GM19328 (cell line): Measurements from ENCODE around the gene GNG12.
A peak's percentile ranks its signal among the peaks of the same experiment; 100 is the strongest.

Experiments
- ATAC-seq: cut with Tn5 transposase; IDR thresholded peaks from one replicate; pipeline ENCODE4 v1.9.1; 2021; ENCODE audit warnings: mild to moderate bottlenecking, moderate library complexity; ENCODE audit not compliant: unreplicated experiment

Gene GNG12

DNA sequence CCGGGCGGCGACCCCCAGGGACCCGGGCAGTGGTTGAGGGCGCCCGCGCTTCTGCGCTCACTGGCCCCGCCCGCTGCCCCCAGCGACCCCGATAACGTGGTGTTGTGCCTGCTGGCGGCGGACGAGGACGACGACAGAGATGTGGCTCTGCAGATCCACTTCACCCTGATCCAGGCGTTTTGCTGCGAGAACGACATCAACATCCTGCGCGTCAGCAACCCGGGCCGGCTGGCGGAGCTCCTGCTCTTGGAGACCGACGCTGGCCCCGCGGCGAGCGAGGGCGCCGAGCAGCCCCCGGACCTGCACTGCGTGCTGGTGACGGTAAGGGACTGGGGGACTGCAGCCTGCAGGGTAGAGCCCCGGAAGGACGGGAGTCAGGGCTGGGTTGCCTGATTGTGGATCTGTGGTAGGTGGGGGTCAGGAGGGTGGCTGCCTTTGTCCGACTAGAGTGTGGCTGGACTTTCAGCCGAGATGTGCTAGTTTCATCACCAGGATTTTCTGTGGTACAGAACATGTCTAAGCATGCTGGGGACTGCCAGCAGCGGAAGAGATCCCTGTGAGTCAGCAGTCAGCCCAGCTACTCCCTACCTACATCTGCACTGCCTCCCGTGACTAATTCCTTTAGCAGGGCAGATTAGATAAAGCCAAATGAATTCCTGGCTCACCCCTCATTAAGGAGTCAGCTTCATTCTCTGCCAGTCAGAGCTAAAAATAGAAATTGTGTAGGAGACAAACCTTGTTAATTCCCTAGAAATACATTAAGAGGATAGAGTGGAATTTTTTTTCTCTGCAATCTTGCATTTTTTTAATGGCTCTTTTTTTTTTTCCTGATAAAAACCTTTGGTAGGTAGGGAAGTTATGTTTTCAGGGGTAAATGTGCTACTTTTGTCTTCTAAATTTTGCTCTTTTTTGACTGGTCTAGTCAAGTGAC lies 146.7 kb downstream of the GNG12 start:
- peak; percentile 29 for ATAC-seq

DNA sequence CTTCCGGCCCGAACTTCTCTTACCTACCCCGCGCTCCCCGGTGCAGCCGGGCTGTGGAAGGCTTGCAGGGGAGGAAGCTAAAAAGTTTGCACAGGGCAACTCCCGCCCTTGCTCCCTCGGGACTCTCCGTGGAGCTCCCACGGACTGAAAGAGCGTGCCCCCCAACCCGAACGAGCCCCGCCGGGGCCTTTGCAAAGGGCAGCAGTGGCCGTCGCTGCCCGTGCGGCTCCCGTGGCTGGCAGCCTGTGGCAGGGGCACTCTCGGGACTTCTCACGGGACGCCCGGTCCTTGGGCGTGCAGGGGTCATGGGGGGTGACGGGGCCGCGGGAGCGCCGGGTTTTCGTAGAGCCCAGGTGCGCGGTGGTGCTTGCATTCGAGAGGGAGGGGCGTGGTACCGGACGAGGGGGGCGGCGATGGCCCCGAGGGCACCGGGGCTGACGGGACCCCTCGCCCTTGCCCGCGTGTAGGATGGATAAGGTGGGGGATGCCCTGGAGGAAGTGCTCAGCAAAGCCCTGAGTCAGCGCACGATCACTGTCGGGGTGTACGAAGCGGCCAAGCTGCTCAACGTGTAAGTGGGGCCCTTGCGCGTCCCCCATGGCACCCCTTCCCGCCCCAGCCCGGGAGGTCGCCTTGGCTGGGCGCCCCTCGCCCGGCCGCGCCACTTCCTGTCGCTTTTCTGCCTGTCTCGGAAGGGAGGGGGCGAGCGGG lies 147.6 kb downstream of the GNG12 start:
- ATAC-seq, result peak; percentile 10

DNA sequence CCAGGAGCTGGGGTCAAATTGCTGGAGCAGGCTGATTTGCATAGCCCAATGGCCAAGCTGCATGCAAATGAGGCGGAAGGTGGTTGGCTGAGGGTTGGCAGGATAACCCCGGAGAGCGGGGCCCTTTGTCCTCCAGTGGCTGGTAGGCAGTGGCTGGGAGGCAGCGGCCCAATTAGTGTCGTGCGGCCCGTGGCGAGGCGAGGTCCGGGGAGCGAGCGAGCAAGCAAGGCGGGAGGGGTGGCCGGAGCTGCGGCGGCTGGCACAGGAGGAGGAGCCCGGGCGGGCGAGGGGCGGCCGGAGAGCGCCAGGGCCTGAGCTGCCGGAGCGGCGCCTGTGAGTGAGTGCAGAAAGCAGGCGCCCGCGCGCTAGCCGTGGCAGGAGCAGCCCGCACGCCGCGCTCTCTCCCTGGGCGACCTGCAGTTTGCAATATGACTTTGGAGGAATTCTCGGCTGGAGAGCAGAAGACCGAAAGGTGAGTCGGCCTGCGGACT lies 148.2 kb downstream of the GNG12 start, which contains the start of gene GADD45A:
Gene GADD45A, plus strand, starts transcription at position 135 of the 491 bp plus-strand sequence. Its CDS starts 294 bp downstream, at position 429.
- peak; percentile 90 for ATAC-seq

DNA sequence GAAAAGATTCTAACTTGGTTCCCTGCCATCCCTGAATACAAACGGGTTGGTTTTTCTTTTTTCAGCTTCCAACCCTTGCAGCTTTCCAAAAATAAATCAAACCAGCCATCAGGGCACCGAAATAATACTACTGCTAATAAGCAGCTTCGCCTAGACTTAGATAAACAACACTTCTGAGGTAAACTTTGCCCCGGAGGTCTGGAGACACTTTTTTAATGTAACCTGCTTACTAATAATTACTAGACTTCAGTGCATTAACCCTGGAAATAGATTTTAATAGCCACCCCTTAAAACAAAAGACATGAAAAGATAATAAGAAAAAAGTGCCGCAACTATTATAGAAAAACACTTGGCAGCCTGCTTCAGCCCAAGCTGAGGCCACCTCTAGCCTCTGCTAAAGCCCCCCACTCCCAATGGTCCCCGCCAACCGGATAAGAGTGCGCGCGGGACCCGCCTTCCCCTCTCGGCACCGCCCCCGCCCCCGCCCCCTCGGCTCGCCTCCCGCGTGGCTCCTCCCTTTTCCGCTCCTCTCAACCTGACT lies 148.7 kb downstream of the GNG12 start:
- no peak for ATAC-seq

DNA sequence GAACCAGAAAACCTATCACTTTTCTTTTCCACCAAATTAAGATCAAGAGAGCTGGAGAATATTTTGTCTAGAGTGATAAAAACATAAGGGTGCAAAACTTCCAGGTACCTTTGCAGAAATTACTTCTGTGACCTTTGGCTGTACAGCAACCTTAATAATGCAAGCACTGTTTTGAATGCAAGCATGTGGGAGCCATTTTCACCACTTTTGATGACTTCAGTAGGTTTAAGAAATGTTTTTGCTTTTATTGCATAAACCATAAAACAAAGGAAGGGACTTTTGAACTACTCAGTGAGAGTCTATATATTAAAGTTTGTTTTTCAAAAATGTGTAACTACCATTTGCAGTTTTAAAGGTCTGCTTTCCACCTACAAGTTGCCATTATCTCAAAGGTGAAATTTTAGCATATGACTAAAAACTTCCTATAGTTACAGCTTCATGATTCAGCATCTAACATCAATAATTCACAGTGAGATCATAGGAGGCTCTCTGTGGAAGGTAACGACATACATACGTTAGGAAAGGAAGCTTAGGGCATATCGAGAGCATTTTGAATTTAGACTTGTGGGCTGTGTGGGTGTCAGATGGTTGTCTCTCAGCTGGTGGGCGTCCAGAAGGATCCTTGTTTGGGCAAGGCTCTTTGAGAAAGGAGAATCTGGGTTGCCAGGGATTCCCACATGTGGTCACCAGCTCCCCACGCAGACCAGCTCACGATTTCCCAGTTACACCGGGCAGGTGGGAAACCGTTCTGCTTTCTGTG lies 149.3 kb downstream of the GNG12 start:
- ATAC-seq, result no peak

DNA sequence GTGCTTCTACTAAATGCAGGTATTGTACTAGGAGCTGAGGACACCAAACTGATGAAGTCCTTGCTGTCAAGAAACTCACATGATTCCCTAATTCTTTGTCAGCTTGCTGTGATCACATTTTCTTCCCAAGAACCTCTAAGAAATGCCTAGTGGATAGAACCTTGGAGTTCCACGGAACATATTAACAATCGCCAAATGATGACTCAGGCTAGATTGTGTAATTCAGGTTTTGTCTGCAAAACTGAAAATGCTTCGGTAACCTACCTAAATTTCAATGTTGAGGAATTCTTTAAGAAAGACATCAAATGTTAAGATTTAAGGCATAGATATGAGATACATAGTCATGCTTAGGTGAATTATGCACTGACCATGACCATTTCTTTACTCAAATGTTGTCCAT lies 150.0 kb downstream of the GNG12 start:
- ATAC-seq, result no peak

DNA sequence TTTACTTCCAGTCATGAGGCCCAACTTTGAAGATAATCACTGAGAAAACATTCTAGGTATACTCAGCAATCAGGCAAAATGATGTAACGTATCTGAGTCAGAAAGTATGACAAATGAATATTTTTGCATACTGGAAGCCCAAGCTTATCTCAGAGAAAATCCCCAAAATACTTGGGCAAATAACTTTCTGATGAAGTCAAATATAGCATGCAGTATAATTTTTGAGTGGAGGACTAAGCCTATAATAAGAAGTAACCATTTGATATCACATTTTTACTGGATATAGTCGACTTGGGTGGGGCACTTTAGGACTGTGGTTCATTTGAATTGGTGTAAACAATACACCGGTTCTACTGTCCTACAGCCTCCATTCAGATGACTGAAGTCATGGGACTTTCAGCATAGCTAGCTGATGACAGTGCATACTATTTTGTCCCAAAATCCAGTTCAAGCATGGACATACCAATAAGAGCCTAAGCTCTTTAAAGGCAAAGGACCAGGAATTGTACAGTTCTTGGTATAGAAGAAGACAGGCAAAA lies 150.5 kb downstream of the GNG12 start:
- no peak for ATAC-seq

DNA sequence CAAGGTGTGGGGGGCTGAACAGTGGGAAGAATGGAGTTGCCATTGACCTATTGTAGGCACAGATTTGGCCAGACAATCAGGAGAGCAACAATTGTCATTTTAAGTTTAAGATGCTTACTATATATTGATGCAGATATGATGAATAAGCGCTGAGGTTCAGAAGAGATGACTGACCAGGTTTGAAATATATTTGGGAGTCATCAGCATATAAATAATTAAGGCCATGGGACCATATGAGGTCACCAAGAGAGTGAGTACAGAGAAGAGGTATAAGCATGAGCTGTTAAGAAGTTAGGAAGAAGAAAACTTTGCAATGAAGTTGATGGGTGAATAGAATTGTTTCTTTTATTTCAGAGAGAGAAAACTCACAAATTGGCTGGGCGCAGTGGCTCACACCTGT lies 152.8 kb downstream of the GNG12 start:
- ATAC-seq, result no peak

DNA sequence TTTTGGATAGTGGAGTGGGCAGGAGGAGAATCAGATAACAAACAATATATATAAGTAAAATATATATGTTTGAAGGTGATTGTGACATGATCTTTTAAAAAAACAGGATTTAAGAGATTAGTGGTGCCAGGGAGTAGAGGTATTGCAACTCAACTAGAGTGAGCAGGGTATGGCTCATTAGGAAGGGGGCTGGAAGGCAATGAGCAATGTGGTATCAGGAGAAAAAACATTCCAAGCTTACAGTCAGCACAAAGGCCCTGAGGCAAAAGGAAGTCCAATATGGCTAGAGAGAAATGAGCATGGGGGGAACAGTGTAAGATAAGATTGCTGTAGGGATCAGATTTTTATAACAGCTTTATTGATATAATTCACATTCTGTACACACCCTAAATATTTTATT lies 153.6 kb downstream of the GNG12 start:
- ATAC-seq, result no peak

DNA sequence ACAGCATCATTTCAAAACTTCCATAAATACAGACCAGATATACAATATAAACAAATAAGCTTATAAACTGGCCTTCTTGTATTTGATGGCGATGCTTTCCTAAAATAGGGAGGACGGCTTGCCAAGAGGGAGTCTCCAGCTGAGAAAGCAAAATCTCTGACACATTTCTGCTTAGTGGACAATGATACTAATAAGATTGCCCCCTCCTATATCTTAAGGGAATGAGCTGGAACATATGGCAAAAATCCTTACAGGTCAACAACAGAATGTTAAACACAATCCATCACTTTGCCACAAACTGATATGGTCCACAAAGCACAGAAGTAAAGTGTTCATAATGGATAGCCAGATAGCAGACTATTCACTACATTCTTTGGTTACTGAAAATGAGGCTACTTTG lies 155.3 kb downstream of the GNG12 start:
- ATAC-seq, result no peak

DNA sequence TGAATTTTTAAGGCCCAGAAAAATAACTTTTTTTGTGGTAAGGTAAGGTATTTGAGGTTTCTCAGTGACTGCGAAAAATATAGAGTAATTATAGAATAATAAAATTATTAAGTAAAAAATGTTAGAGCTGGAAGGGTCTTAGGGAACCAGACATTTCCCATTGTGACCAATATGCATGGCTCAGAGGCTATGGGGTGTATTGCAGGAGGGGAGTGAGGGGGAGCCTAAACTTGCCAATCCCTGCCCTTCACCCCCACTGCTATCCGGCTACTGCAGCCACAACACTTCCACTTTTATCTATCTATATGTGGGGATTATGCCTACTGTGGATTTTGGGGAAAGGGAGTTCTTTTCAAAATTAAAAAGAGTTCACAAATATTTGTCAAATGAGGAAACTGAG lies 155.9 kb downstream of the GNG12 start:
- ATAC-seq, result no peak

DNA sequence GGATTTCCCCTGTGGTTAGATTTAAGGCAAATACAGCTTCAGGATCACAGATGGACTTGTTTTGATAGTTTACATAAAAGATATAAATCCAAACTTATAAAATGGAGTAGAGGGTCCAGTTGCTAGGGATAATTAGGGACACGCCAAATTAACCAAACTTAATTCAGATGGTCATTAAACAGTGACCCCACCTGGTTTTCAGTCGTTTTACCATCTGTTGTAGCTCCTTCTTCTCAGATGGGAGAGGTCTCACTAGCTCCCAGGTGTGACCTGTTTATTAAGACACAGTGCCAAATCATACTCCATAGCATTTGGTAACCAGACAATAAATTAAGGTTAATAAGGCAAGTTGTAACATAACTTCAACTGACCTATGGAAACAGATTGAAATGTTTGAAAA lies 156.3 kb downstream of the GNG12 start:
- no peak for ATAC-seq

DNA sequence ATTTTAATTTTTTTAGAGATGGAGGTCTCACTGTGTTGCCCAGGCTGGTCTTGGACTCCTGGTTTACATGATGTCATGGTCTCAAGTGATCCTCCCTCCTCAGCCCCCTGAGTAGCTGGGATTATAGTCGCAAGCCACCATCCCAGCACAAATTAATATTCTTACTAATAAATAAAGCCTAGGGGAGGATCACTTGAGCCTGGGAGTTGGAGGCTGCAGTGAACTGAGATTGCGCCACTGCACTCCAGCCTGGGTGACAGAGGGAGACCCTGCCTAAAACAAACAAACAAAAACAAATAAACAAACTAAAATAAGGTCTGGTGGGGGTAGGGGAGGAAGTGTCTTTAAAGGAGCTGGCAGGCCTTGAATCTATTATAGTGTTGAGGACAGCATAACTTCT lies 157.0 kb downstream of the GNG12 start:
- no peak for ATAC-seq

DNA sequence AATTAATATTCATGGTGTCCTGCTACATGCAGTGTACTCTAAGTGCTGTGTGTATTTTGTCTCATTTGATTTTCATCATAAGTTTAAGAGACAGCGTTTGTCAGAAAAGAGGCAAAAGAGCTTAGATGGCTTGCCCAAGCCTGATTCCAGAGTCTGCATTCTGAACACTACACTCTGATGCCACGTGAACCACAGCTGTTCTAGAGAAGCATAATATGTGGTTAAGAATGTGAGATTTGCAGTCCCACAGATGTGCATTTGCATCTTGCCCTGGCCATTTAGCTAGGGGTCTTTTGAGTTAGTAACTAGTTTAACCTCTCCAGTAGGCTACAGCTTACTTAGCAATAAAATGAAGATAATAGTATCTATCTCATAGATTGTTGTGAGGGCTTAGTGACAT lies 157.5 kb downstream of the GNG12 start:
- no peak for ATAC-seq

DNA sequence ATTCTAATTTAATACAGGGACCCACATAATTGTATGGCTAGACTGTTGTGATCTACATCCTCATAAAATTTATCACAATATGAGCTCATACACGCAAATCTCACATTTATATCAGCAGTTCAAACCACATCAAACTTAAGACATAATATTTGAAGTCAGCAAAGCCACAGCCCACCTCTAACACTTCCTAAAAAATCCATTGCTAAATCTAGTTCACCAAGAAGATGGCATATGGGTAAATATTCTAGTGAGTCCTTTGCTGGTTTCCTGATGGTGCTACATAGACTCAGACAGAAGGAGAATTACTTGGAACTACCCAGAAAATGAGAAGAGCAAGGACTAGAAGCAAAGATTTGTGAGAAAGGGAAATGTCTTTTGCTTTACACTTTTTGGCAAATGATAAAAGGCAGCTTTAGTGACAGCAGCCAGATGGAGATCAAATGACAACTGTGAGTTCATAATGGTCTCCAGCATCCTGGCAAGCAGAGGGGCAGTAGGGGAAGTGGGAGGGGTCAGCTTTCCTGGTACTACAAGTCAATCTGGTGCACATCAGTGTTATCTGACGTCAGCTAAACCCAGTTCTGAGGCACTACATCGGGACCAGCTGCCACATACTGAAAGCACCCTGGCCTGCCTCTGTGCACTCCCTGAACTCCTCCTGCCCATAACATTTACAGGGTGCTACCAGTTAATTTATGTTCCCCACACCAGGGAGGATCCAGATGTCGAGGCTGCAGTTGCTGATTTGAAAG lies 158.8 kb downstream of the GNG12 start:
- no peak for ATAC-seq

DNA sequence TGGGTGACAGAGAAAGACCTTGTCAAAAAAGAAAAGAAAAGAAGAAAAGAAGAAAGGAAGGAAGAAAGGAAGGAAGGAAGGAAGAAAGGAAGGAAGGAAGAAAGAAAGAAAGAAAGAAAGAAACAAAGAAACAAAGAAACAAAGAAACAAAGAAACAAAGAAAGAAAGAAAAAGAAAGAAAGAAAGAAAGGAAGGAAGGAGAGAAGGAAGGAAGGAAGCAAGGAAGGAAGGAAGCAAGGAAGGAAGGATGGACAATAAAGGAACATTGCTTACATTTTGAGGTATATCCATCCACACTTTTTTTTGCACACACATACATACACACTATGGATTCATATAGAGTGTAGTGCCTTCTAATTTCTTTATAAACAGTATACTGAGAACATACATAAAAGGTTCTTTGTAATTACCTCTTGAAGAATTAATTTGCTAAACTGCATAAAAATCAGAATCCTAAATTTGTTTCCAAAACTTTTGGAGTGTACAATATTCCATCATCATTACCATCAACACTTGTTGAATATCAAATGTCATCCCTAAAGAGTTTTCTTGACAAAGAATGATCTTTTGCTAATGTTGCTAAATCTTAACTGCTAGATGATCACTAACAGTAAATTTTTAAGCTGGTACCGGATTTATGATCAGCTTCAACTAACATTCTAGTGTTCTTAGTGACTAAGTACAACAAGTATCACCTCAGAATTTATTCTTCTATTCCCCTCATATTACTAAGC lies 159.6 kb downstream of the GNG12 start:
- no peak for ATAC-seq

DNA sequence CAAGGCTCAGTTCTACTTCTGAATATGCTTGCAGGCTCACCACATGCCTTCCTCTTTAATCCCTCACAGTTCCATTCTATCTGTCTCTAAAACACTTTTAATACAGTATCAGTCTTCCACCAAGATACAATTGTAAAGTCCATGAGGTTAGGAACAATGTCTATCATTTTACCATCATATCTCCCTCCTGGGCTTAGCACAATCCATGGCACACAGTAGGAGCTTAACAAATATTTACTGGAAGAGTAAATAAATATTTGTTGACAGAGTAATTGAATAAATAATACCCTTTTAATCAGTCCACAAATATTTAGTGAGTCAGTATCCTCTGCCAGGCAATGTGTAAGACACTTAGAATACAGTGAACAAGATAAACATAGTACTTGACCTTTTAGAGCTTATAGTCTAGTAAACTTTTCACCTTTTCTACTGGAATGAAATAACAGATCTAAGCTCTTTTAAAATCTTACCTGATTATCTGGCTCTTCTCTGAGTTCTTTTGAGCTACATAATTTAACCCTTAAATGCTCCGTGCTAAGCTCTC lies 160.9 kb downstream of the GNG12 start:
- no peak for ATAC-seq

DNA sequence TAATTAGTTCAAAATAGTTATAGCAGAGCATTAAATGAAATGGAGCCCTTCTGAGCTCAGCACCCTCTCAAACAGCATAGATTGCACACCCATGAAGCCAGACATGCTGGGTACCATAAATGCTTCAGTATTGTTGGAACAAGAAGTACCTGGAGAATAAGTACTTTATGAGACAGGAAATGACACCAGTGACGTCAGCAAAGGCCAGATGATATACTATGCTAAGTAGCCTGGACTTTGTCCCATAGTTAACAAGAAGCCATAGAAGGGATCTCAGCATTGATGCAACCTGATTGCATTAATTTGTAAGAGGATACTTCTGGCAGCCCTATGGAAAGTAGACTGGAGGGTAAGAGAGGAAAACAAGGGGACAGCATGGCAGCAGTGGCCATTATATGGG lies 164.6 kb downstream of the GNG12 start:
- no peak for ATAC-seq

DNA sequence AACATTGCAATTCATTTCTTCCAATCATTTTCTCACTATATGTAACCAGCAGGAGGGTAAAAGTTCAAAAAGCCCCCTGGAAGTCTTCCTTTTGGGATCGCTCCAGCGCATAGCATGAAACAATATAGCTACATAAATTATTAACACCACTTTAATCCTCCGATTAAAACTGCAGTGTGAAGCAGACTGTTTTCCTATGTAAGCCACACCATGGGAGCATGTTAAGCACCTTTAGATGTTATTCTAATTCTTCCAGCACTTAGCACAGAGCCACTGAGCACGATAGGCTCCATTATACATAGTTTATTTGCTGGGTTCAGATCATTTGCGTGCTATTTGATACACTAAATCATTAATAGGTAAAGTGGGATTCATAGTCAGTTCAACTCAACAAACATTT lies 166.6 kb downstream of the GNG12 start:
- no peak for ATAC-seq
